ENCODE data around the gene SRD5A2. TPM values are rescaled to one million over a fixed set of nuclear protein-coding genes. Genes with fewer than 3 reads are reported as not detected.

Gene SRD5A2
- total and polyA plus RNA-seq, 2 of the 4 experiments (the other 2 are of a cell fraction): not detected

DNA sequence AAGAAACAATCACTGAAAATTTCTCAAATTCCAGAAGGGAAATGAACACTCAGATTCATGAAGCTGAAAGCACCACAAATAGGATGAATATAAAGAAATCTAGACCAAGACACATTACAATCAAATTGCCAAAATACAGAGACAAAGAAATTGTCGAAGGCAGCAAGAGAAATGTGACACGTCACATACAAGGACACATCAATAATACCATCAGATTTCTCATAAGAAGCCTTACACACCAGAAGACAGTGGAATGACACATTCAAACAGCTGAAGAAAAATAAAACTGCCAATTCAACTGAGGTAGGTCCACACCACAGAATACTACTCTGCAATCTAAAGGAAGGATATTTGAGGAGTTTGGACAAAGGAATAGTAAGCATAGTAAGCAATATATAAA is 27.4 kb downstream of the SRD5A2 start:
- Histone ChIP-seq H3K9me1 (ENCODE audit: insufficient read depth, low read length) (no peaks in the 10 kb centered on the region), H3K27me3 (ENCODE audit: control insufficient read depth, insufficient read depth, low read length) (no peaks in the 10 kb centered on the region), H3K4me2 (ENCODE audit: low read depth, low read length) (no peak overlapping the region), H4K8ac (ENCODE audit: low read depth in 2 of 2, low read length in 2 of 2) (no peak overlapping the region), H3K56ac (ENCODE audit: extremely low read depth, insufficient read depth, low read length) (no peak overlapping the region), H3K4ac (ENCODE audit: low read depth, low read length) (no peak overlapping the region), H2AFZ (replicated peaks; ENCODE audit: low read length, poor library complexity) (no peak overlapping the region), H2AK5ac (ENCODE audit: low read depth, low read length) (no peak overlapping the region), H3K18ac (ENCODE audit: low read depth, low read length) (no peak overlapping the region), H2AK9ac (replicated peaks; ENCODE audit: low read depth, low read length, poor library complexity) (no peak overlapping the region), H2BK5ac (ENCODE audit: low read depth, low read length, poor library complexity, severe bottlenecking) (no peak overlapping the region), H2BK120ac (ENCODE audit: low read depth, low read length) (no peak overlapping the region), H3K79me1 (ENCODE audit: low read depth in 1 of 2, low read length in 2 of 2) (no peaks in the 10 kb centered on the region), H2BK15ac (ENCODE audit: low read depth, low read length) (no peak overlapping the region), H3K27ac (ENCODE audit: insufficient read depth, low read length) (no peak overlapping the region), H3K9me3 (ENCODE audit: control insufficient read depth, insufficient read depth, low read length) (peaks cover 1% of the 10 kb centered on the region; the same call in 1 of the 2 replicates), H3K23ac (ENCODE audit: low read depth, low read length) (no peak overlapping the region), H3K4me1 (ENCODE audit: control insufficient read depth, insufficient read depth, low read length) (no peaks in the 10 kb centered on the region), H3K14ac (replicated peaks; ENCODE audit: low read depth, low read length) (no peak overlapping the region), H3K4me3 (ENCODE audit: insufficient read depth, low read depth, low read length) (no peak overlapping the region), H4K91ac (ENCODE audit: insufficient read depth, low read depth, low read length) (no peak overlapping the region), H4K5ac (ENCODE audit: low read depth, low read length) (no peak overlapping the region), H4K20me1 (ENCODE audit: insufficient read depth, low read length) (no peaks in the 10 kb centered on the region), H3K36me3 (ENCODE audit: control insufficient read depth, insufficient read depth, low read length) (no peaks in the 10 kb centered on the region), H3K9ac (ENCODE audit: low read depth, low read length) (no peak overlapping the region), H2BK20ac (ENCODE audit: low read depth, low read length) (no peak overlapping the region)
- dilution Hi-C loops (cut with HindIII; ENCODE audit: low sequenced_read_pairs, unreplicated experiment) (no loop called here), intact Hi-C loops (cut with micrococcal nuclease) (no loop called here), in situ Hi-C loops (cut with MboI; ENCODE audit: low sequenced_read_pairs) (no loop called here)
- no peak for TF ChIP-seq POLR2A (IDR thresholded peaks at IDR 0.05; ENCODE audit: low read depth, low read length)
- TF ChIP-seq CHD1 (IDR thresholded peaks at IDR 0.05; ENCODE audit: low read depth, low read length): no peak
- no peak for TF ChIP-seq BHLHE40 (IDR thresholded peaks at IDR 0.05; ENCODE audit: low read depth, low read length)
- TF ChIP-seq CEBPB (IDR thresholded peaks at IDR 0.05; ENCODE audit: low read depth, low read length): no peak
- no peak for TF ChIP-seq NFE2L2 (IDR thresholded peaks at IDR 0.05; ENCODE audit: low read depth, low read length)
- TF ChIP-seq RFX5 (IDR thresholded peaks at IDR 0.05; ENCODE audit: low read depth, low read length): no peak
- no peak for ATAC-seq (ENCODE audit: low read depth)
- ChIA-PET POLR2A (ENCODE audit: unreplicated experiment) (no interaction called here), CTCF (no interaction called here)
- BruUV-seq (replicated peaks): no TSS peak
- DNase-seq: no peak
- WGBS, 2 experiments (ENCODE audit: extremely low coverage in 2 of 2, insufficient read length in 1 of 2): no CpG with 5 or more reads among the region's 2 CpGs
